ENCODE results near the gene DNAJB13.

GRCh38 chr11:73988227-73988626 lies 37.4 kb downstream of the DNAJB13 start:
- TF ChIP-seq, protein P1, sequence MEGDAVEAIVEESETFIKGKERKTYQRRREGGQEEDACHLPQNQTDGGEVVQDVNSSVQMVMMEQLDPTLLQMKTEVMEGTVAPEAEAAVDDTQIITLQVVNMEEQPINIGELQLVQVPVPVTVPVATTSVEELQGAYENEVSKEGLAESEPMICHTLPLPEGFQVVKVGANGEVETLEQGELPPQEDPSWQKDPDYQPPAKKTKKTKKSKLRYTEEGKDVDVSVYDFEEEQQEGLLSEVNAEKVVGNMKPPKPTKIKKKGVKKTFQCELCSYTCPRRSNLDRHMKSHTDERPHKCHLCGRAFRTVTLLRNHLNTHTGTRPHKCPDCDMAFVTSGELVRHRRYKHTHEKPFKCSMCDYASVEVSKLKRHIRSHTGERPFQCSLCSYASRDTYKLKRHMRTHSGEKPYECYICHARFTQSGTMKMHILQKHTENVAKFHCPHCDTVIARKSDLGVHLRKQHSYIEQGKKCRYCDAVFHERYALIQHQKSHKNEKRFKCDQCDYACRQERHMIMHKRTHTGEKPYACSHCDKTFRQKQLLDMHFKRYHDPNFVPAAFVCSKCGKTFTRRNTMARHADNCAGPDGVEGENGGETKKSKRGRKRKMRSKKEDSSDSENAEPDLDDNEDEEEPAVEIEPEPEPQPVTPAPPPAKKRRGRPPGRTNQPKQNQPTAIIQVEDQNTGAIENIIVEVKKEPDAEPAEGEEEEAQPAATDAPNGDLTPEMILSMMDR (IDR thresholded peaks at IDR 0.05), result no peak
- TF ChIP-seq EP300 (IDR thresholded peaks at IDR 0.05) (no peak), POLR2A (IDR thresholded peaks at IDR 0.05) (no peak), POLR2AphosphoS5 (IDR thresholded peaks at IDR 0.05) (no peak)
